K562 (cell line): ENCODE results near the gene PLA2G4C. TPM values are rescaled to one million over a fixed set of nuclear protein-coding genes. Genes with fewer than 3 reads are reported as not detected.

ENCODE experiments used
- CC2D1A ChIP-seq: fragments of 450-650 bp; IDR thresholded peaks from 2 replicates; pipeline ENCODE4 v1.6.1; 2017; ENCODE audit warnings: mild to moderate bottlenecking
- ERF ChIP-seq: fragments of 450-650 bp; formaldehyde crosslinking; IDR thresholded peaks from 2 replicates; pipeline ENCODE4 v1.4.0; 2020; ENCODE audit warnings: mild to moderate bottlenecking, mixed read lengths
- FOXK1 ChIP-seq: sonication (generic); formaldehyde crosslinking; IDR thresholded peaks from 2 replicates; pipeline ENCODE4 v1.8.0; 2022; ENCODE audit warnings: missing genetic modification reagents, mild to moderate bottlenecking, borderline replicate concordance
- IFI16 ChIP-seq: fragments of 250-450 bp; sonication (Bioruptor Pico); IDR thresholded peaks from 2 replicates; pipeline ENCODE4 v2.1.2; 2022; ENCODE audit warnings: mild to moderate bottlenecking, inconsistent platforms
- MCM2 ChIP-seq: fragments of 450-650 bp; IDR thresholded peaks from 2 replicates; pipeline ENCODE4 v1.6.1; 2017; ENCODE audit warnings: low read depth, mild to moderate bottlenecking
- MLX ChIP-seq, 2 experiments: fragments of 450-650 bp in 1 of 2; sonication (generic) in 1 of 2; formaldehyde crosslinking; conservative IDR thresholded peaks; 2 replicates each; pipeline versions ENCODE4 v1.4.0 to v1.8.1; 2020 to 2022; ENCODE audit warnings: mild to moderate bottlenecking in 1 of 2, missing genetic modification reagents in 1 of 2
- MTA3 ChIP-seq: fragments of 450-650 bp; formaldehyde crosslinking; IDR thresholded peaks from 2 replicates; pipeline ENCODE4 v1.6.1; 2017; ENCODE audit warnings: mild to moderate bottlenecking, borderline replicate concordance
- NCOR1 ChIP-seq: fragments of 450-650 bp; IDR thresholded peaks from 2 replicates; pipeline ENCODE4 v1.6.1; 2016; ENCODE audit warnings: mild to moderate bottlenecking, moderate library complexity
- PCBP1 ChIP-seq: fragments of 200-400 bp; formaldehyde crosslinking; IDR thresholded peaks from 2 replicates; pipeline ENCODE4 v1.6.1; 2018; ENCODE audit warnings: mild to moderate bottlenecking, low read depth, low read length; ENCODE audit not compliant: poor library complexity, severe bottlenecking
- PRMT5 ChIP-seq: sonication (generic); formaldehyde crosslinking; IDR thresholded peaks from 2 replicates; pipeline ENCODE4 v1.5.0; 2020; ENCODE audit warnings: missing genetic modification reagents
- RBBP5 ChIP-seq: fragments of 200-600 bp; sonication (generic); IDR thresholded peaks from 2 replicates; pipeline ENCODE4 v1.6.1; 2012; ENCODE audit warnings: borderline replicate concordance, mild to moderate bottlenecking, low read length, control low read depth, inconsistent platforms; ENCODE audit not compliant: insufficient read depth, poor library complexity, severe bottlenecking
- RBM15 ChIP-seq: fragments of 200-400 bp; formaldehyde crosslinking; IDR thresholded peaks from 2 replicates; pipeline ENCODE4 v1.6.1; 2018; ENCODE audit warnings: mild to moderate bottlenecking, low read length, moderate library complexity; ENCODE audit not compliant: insufficient read depth
- SMAD3 ChIP-seq: fragments of 450-650 bp; formaldehyde crosslinking; conservative IDR thresholded peaks from 2 replicates; pipeline ENCODE4 v1.4.0; 2020; ENCODE audit warnings: mild to moderate bottlenecking
- SMARCA4 ChIP-seq: fragments of 450-650 bp; IDR thresholded peaks from 2 replicates; pipeline ENCODE4 v1.6.1; 2016
- SNRNP70 ChIP-seq: fragments of 200-400 bp; formaldehyde crosslinking; optimal IDR thresholded peaks from 2 replicates; pipeline ENCODE3; 2017; ENCODE audit warnings: low read depth, low read length
- SPI1 ChIP-seq: IDR thresholded peaks from 2 replicates; pipeline ENCODE4 v1.6.1; 2011; ENCODE audit warnings: low read depth, low read length, control low read depth, borderline replicate concordance
- TEAD2 ChIP-seq: fragments of 450-650 bp; IDR thresholded peaks from 2 replicates; pipeline ENCODE4 v1.6.1; 2016; ENCODE audit warnings: missing genetic modification characterization, control low read depth, missing compliant biosample characterization
- ZNF121 ChIP-seq: sonication (generic); formaldehyde crosslinking; conservative IDR thresholded peaks from 2 replicates; pipeline ENCODE4 v1.8.0; 2022; ENCODE audit warnings: missing genetic modification reagents
- ZNF184 ChIP-seq: sonication (generic); formaldehyde crosslinking; IDR thresholded peaks from 2 replicates; pipeline ENCODE4 v1.5.0; 2020; ENCODE audit warnings: missing genetic modification reagents
- ZNF316 ChIP-seq: fragments of 450-650 bp; IDR thresholded peaks from 2 replicates; pipeline ENCODE4 v1.6.1; 2016
- ZNF431 ChIP-seq: sonication (generic); formaldehyde crosslinking; IDR thresholded peaks from 2 replicates; pipeline ENCODE4 v1.8.0; 2022; ENCODE audit warnings: mild to moderate bottlenecking, missing genetic modification reagents
- ZNF449 ChIP-seq: fragments of 250-450 bp; sonication (Bioruptor Pico); IDR thresholded peaks from 2 replicates; pipeline ENCODE4 v1.8.0; 2022; ENCODE audit warnings: moderate library complexity, mild to moderate bottlenecking, inconsistent platforms
- ZNF75A ChIP-seq: fragments of 450-650 bp; formaldehyde crosslinking; IDR thresholded peaks from 2 replicates; pipeline ENCODE4 v1.4.0; 2020; ENCODE audit warnings: mild to moderate bottlenecking
- polyA plus RNA-seq, 8 experiments: library from polyadenylated mRNA; depleted of rRNA in 4 of 8; stranded (reverse) in 5 of 8; unstranded in 3 of 8; fragments of >200 nt; fragmentation: Nextera tagmentation in 2 of 8; fragmentation: Illumina TruSeq in 1 of 8; extraction: Ambion mirVana in 2 of 8; extraction: Trizol in 1 of 8; gene quantifications; 2 replicates each; pipeline versions ENCODE4 v1.2.1 to v1.2.3, GENCODE V29; 2011 to 2014; ENCODE audit warnings: inconsistent platforms in 1 of 8, missing spikeins in 1 of 8
- total RNA-seq, 7 experiments: library from RNA; depleted of rRNA in 6 of 7; stranded (reverse); fragments of >200 nt in 6 of 7; fragmentation: Illumina TruSeq in 2 of 7; extraction: Trizol in 2 of 7; gene quantifications; 2 replicates each; pipeline versions ENCODE4 v1.2.1 to v1.2.3, GENCODE V29; 2011 to 2021; ENCODE audit warnings: low replicate concordance in 1 of 7
- TF ChIP-seq, protein P1 (sequence below): fragments of 450-650 bp; conservative IDR thresholded peaks from 2 replicates; pipeline ENCODE4 v1.6.1; 2016; ENCODE audit warnings: missing genetic modification characterization, low read depth, mild to moderate bottlenecking, missing compliant biosample characterization, moderate library complexity
- TF ChIP-seq, protein P2 (sequence below): fragments of 450-650 bp; IDR thresholded peaks from 2 replicates; pipeline ENCODE4 v1.6.1; 2016; ENCODE audit warnings: mild to moderate bottlenecking

The PLA2G4C gene
- total and polyA plus RNA-seq, 9 of the 15 experiments (the other 6 are each of a cell fraction or from before 2014, with no cell fraction given), result 0.27 to 0.35 (median 0.35) TPM; not detected in 6

DNA sequence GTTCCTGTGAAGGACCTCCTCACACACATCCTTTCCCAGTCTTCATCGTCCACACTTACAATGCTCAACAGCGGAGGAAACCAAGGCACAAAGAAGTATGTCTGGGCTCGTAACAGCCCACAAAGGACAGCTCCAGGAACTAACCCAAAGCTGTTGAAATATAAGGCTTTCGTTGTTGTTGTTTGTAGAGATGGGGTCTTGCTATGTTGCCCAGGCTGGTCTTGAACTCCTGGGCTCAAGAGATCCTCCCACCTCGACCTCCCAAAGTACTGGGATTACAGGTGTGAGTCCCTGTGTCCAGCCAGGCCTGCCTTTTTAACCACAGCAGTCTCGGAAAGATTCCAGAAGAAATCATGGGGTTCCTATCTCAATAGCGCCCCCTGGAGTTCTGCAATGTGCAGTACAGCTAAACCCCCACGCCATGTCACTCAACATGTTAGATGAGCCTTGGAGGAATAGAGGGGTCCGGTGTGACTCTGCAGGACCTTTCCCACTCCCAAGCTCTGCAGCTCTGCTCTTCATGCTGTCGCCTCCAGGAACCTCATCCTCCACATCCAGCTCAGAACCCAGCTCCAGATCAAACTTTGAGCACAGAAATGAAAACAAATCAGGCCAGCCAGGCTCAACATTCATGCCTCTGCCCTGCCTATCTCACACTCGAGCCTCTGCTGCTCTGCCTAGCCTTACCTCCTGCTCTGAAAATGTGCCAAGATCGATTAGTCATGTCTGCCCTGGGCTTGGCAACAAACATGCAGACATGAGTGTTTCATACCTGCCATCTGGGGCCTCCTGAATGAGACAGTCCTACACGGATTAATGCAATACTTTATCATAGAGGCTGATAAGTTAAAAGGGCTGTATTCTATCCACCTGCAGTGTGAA is 7.5 kb downstream of the PLA2G4C start (continued):
- TF ChIP-seq MTA3 (no peak), NCOR1 (no peak), PCBP1 (no peak), SMARCA4 (no peak), SPI1 (no peak), ZNF316 (no peak), RBM15 (no peak), SMAD3 (CRISPR knock-in tag) (no peak), TEAD2 (tag) (no peak; the same call in 1 of the 2 replicates), ZNF184 (CRISPR knock-in tag) (no peak), IFI16 (CRISPR knock-in tag) (no peak), MCM2 (no peak), ZNF75A (no peak), ZNF431 (CRISPR knock-in tag) (no peak), ZNF449 (CRISPR knock-in tag) (no peak), PRMT5 (CRISPR knock-in tag) (no peak), SNRNP70 (no peak), FOXK1 (CRISPR knock-in tag) (no peak), ZNF121 (CRISPR knock-in tag) (peak; percentile 94), CC2D1A (peak; percentile 51), ERF (CRISPR knock-in tag) (no peak), RBBP5 (no peak), MLX (CRISPR knock-in tag; conservative IDR thresholded peaks at IDR 0.05) (no peak)
- TF ChIP-seq, protein P1, sequence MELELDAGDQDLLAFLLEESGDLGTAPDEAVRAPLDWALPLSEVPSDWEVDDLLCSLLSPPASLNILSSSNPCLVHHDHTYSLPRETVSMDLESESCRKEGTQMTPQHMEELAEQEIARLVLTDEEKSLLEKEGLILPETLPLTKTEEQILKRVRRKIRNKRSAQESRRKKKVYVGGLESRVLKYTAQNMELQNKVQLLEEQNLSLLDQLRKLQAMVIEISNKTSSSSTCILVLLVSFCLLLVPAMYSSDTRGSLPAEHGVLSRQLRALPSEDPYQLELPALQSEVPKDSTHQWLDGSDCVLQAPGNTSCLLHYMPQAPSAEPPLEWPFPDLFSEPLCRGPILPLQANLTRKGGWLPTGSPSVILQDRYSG (tag), result no peak
- TF ChIP-seq, protein P2, sequence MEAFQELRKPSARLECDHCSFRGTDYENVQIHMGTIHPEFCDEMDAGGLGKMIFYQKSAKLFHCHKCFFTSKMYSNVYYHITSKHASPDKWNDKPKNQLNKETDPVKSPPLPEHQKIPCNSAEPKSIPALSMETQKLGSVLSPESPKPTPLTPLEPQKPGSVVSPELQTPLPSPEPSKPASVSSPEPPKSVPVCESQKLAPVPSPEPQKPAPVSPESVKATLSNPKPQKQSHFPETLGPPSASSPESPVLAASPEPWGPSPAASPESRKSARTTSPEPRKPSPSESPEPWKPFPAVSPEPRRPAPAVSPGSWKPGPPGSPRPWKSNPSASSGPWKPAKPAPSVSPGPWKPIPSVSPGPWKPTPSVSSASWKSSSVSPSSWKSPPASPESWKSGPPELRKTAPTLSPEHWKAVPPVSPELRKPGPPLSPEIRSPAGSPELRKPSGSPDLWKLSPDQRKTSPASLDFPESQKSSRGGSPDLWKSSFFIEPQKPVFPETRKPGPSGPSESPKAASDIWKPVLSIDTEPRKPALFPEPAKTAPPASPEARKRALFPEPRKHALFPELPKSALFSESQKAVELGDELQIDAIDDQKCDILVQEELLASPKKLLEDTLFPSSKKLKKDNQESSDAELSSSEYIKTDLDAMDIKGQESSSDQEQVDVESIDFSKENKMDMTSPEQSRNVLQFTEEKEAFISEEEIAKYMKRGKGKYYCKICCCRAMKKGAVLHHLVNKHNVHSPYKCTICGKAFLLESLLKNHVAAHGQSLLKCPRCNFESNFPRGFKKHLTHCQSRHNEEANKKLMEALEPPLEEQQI, result no peak
